ENCODE data around the gene PBX1.

The PBX1 gene

DNA sequence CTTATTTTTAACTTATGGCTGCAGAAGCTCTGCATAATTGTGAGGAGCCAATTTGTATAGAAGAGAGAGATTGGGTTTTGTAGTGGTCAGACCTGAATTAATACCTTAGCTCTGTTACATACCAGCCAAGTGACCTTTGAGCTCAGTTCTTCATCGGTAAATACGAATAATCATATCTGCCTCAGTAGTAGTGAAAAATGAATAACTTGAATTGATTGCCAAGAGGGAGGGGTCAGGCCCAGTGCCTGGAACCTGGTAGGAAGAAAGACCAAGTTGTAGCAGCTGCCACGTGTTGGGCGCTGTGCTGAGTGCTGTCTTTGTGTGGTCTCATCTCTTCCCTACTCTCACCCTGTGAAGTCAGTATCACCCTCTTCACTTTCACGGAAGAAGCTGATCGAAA is 247.5 kb downstream of the PBX1 start:
- no peak for DNase-seq (ENCODE audit: low read depth)
- H3K4me3 ChIP-seq (ENCODE audit: low read depth, low read length) = no peak overlapping the region

- no peak overlapping the region for H3K4me3 ChIP-seq (ENCODE audit: low read depth, low read length)
- no peak for DNase-seq (ENCODE audit: low read depth)
Measured at GRCh38 chr1:164813776-164814175, 254.8 kb downstream of the PBX1 start.

- H3K4me3 ChIP-seq (ENCODE audit: low read depth, low read length) = no peak overlapping the region
- DNase-seq (ENCODE audit: low read depth) = no peak
Measured at GRCh38 chr1:164821648-164822047, 262.7 kb downstream of the PBX1 start.

- H3K4me3 ChIP-seq (ENCODE audit: low read depth, low read length) = no peak overlapping the region
- no peak for DNase-seq (ENCODE audit: low read depth)
Measured at GRCh38 chr1:164823486-164824279, 264.7 kb downstream of the PBX1 start.

DNA sequence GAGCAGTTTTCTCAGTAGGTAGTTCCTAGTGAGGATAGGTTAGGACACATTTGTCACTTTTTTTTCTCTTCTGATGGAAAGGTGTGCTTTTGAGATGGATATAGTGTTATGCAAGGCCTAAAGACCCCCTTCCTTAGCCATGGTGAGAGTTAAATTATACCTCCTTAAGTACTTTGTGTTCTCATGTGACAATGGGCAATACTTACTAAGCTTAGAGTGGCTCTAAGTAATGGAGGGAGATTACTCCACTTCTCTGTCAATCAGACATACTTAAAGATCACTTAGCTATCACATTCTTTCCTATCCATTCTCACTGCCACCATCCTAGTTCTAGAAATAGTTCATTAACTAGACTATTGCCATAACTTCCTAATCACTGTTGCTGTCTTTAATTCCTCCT is 265.6 kb downstream of the PBX1 start:
- no peak for DNase-seq (ENCODE audit: low read depth)

GRCh38 chr1:164830628-164831027 is 271.6 kb downstream of the PBX1 start:
- no peak overlapping the region for H3K4me3 ChIP-seq (ENCODE audit: low read depth, low read length)
- DNase-seq (ENCODE audit: low read depth) = no peak

More for the DNA sequence above, 265.6 kb downstream of the PBX1 start:
- no peak overlapping the region for H3K4me3 ChIP-seq (ENCODE audit: low read depth, low read length)

- DNase-seq (ENCODE audit: low read depth) = no peak
Measured at GRCh38 chr1:164834641-164835040, 275.7 kb downstream of the PBX1 start.

DNA sequence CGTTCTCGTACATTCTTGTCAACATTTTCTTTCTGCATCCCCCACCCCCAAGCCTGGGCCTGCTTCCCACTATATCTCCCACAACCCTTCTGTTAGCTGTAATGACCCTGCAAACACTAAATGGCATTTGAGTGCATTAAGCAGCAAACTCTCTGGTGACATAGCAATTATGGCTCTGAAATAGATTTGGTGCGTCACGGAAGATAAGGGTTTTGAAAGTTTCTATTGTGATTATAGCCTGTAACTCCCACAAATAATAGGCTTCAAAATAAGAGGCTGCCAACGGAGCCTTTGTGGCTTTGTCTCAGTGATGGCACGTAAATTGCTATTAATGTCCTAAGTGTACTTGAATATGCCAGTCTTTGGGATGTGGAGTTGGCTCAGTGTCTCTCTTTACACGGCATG is 277.6 kb downstream of the PBX1 start:
- no peak for DNase-seq (ENCODE audit: low read depth)
- no peak overlapping the region for H3K4me3 ChIP-seq (ENCODE audit: low read depth, low read length)

More at GRCh38 chr1:164834641-164835040, 275.7 kb downstream of the PBX1 start:
- H3K4me3 ChIP-seq (ENCODE audit: low read depth, low read length) = no peak overlapping the region

DNA sequence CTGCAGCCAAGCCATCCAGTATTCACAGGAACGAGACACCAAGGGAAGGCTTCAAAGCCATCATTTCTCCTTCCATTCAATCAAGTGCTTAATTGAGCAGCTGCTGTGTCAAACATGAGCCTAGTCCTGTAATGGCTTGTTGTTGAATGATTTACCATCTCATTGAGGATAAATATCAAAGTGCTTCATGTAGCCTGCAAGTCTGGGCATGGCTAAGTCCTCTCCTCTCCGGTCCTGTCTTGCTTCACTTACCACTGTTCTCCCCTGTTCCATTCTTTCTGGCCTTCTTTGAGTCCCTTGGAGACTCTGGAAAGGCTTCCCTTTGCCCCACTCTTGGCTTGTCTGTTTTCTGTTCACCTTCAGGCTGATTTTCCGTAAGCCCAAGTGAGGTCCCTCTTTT is 279.8 kb downstream of the PBX1 start:
- no peak overlapping the region for H3K4me3 ChIP-seq (ENCODE audit: low read depth, low read length)
- DNase-seq (ENCODE audit: low read depth) = no peak

- no peak for DNase-seq (ENCODE audit: low read depth)
- no peak overlapping the region for H3K4me3 ChIP-seq (ENCODE audit: low read depth, low read length)
Measured at GRCh38 chr1:164840936-164841335, 282.0 kb downstream of the PBX1 start.

GRCh38 chr1:164841702-164842465 is 282.9 kb downstream of the PBX1 start:
- no peak for DNase-seq (ENCODE audit: low read depth)
- no peak overlapping the region for H3K4me3 ChIP-seq (ENCODE audit: low read depth, low read length)

DNA sequence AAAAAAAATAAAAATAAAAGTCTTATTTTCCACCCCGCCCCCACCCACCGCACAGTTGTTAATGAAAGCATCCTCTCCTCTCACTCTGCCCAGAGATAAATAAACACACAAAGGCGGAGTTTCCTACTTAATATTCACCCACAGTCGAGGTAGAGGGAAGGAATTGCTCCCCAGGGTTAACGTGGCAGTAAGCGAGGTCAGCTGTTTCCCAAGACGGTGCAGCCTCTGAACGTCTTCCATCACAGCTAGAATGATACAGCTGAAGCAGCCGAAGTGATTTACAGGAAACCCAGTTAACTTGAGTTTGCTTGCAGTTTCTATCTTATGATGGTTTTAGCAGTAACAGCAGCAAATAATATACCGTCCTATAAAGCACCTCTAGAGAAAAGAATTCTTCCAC is 283.9 kb downstream of the PBX1 start:
- no peak for DNase-seq (ENCODE audit: low read depth)
- H3K4me3 ChIP-seq (ENCODE audit: low read depth, low read length) = no peak overlapping the region

- no peak for DNase-seq (ENCODE audit: low read depth)
- H3K4me3 ChIP-seq (ENCODE audit: low read depth, low read length) = no peak overlapping the region
Measured at GRCh38 chr1:164843743-164844500, 284.9 kb downstream of the PBX1 start.

GRCh38 chr1:164846731-164847691 is 288.0 kb downstream of the PBX1 start:
- H3K4me3 ChIP-seq (ENCODE audit: low read depth, low read length) = no peak overlapping the region
- DNase-seq (ENCODE audit: low read depth) = no peak

DNA sequence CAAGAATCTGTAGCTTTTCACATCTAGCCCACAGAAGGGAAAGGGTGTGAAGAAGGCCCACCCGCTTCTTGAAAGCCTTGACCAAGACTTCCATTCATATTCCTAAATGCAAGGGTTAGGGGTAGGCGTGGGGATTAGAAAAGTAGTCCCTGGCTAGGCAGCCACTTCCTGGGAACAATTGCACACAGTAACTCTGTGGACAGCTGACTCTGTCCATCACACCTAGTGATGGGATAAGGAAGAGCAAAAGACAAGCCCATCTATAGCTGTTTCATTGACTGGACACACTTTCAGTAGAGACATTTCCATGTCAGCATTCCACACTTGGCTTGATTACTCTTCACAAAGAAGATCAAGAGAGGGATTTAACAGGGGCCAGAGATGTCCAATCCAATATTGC is 294.2 kb downstream of the PBX1 start:
- H3K4me3 ChIP-seq (ENCODE audit: low read depth, low read length) = no peak overlapping the region
- no peak for DNase-seq (ENCODE audit: low read depth)

GRCh38 chr1:164855716-164856329 is 296.8 kb downstream of the PBX1 start:
- no peak for DNase-seq (ENCODE audit: low read depth)
- H3K4me3 ChIP-seq (ENCODE audit: low read depth, low read length) = no peak overlapping the region

DNA sequence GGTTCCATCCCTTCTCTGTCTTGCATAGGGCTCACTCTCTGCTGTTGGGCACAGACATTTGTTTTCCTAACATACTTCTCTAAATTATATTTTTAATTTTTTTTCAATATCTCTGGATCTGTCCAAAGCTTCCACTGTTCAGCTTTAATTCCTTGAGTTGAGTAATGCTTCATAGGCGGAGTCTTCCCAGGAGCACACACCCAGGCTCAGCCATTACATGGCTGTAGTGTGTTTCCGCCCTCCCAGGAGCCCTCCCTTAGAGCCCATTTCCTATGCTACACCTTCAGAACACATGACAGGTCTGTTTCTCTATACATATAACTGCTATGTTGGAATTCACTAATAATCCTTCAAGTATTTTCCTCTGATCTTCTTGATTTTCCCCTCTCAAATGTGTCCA is 297.4 kb downstream of the PBX1 start:
- no peak overlapping the region for H3K4me3 ChIP-seq (ENCODE audit: low read depth, low read length)
- no peak for DNase-seq (ENCODE audit: low read depth)

DNA sequence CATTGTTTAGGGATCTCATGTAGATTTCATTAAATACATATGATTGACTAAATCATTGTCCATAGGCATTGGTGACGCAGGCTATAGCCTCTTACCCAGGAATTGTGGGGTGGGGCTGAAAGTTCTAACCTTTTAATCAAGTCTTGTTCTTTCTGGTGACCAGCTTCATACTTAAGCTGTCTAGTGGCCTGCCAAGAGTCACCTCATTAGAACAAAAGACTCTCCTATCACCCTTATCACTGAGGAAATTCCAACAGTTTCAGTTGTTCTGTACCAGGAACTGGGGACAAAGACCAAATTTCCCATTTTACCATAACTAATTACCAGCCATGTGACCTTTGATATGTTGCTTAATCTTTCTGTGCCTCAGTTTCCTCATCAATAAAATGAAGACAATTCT is 298.5 kb downstream of the PBX1 start:
- H3K4me3 ChIP-seq (ENCODE audit: low read depth, low read length) = no peak overlapping the region
- DNase-seq (ENCODE audit: low read depth) = no peak
